ENCODE data around the gene NTN5. TPM values are rescaled to one million over a fixed set of nuclear protein-coding genes. Genes with fewer than 3 reads are reported as not detected.
A peak's percentile ranks its signal among the peaks of the same experiment; 100 is the strongest.

Gene NTN5
- total and polyA plus RNA-seq, 9 donors, result 0.18 to 8.5 (median 2.1) TPM

DNA sequence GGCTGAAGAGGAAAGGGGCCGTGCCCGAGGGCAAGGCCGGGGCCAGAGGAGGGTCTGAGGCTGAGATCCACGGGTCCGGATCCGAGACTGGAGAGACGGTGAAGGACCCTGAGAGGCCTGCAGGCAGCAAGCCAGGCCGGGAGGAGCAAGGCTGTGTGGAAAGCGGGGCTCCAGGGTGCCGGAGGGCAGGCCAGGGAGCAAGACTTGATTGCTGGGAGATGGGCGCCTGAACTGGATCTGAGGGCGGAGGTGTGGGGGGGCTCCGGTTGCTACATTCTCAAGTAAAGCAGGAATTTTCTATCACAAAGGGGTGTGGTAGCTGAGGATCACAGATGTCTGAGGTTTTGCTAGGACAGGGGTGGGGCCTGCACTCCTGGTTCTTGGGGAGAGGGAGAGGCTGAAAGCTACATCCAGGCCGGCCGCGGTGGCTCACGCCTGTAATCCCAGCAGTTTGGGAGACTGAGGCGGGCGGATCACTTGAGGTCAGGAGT lies 42.9 kb upstream of the NTN5 start:
- Histone ChIP-seq H3K27ac (ENCODE audit: low read length) (peak overlapping the region; percentile 97), H3K9me3 (replicated peaks; ENCODE audit: control insufficient read depth, low read depth, low read length) (peaks cover 7% of the 10 kb centered on the region), H3K36me3 (ENCODE audit: control insufficient read depth, insufficient read depth, low read length) (peaks cover 29% of the 10 kb centered on the region), H3K27me3 (ENCODE audit: control insufficient read depth, insufficient read depth, low read length) (no peaks in the 10 kb centered on the region), H3K4me3 (ENCODE audit: low read length) (peak overlapping the region; percentile 76), H3K4me1 (ENCODE audit: control insufficient read depth, insufficient read depth, low read length) (peaks cover 70% of the 10 kb centered on the region)
- DNase-seq, result peak; percentile 76
- 27% methylated on average over 16 of the region's 19 CpGs for WGBS (ENCODE audit: insufficient coverage)

DNA sequence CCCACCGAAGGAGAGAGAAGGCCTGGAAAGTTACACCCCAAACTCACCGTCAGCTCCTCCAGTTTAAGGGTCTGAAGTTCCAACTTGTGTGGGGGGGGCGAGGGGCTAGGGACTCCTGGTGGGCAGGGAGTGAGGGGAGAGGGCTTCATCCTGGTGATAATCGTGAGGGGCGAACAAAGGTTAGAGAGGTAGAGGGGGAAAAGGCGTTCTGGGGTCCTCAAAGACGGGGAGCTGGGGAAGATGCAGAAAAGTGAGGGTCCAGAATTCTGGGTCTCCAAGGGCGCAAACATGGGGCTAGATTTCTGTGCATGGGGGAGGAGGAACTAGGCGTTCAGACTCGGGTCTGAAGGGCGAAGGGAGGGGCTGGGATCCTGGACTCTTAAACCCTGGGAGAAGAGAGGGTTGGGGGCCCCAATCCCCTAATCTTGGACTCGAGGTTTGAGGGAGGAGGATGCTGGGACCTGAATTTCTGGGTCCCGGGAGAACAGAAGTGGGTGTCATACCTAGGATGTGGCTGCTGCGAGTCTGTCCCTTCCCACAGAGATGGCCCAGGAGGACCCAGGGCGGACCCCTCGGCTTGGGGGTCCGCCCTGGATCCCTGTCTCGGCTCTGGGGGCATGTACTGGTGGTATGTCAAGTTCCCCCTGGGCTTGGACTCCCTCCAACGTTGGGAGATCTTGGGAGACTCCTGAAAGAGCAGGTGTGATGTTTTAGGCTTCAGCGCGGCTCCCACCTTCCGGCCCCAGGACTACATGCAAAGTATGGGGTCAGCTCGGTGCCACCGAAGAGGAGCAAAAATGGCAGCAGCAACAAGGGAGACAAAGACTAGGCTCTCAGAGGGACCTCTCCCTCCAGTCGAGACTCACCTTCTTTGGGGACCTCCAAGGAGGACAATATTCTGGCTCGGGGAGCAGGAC lies 42.2 kb upstream of the NTN5 start:
- H3K4me1 ChIP-seq (ENCODE audit: control insufficient read depth, insufficient read depth, low read length), result peaks cover 65% of the 10 kb centered on the region
- DNase-seq, result peak; percentile 59

DNA sequence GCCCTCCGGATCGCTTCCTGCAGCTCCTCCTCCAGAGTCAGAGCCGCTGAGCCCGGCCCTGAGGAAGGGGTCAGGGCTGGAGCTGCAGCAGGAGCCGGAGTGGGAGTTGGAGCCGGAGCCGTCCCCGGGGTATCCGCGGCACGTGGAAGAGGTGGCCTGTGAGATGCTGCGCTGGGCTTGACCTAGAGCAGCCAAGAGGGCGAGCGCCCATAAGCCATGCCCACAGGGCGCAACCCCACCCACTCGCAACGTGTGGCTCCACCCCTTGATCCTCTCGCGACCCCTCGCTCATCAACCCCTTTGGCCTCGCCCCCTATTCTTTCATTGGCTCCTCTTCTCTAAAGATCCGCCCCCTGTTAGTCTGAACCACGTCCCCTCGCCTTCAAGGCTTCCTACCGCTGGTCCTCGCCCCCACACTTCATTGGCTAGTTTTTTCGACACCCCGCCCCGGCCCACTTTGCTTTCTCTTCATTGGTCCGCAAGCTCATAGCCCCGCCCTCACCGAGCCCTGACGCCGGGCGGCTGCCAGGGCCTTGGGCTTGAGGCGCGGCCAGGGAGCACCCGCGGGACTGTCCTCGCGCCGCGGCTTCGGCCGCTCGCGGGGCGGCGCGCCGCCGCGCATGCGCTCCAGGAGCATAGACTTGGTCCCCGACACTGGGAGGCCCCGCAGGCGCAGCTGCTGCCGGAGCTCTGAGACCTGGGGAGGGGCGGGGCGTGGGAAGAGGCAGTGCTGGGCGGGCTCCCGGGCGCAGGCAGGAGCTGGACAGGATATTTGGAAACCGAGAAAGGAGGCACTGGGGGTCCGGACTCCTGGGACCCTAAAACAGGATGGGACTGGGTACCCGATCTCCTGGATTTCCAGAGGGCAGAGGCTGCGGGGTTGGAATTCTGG lies 41.3 kb upstream of the NTN5 start:
- under 1% methylated on average over 63 of the region's 67 CpGs for WGBS (ENCODE audit: insufficient coverage)
- H3K4me1 ChIP-seq (ENCODE audit: control insufficient read depth, insufficient read depth, low read length), result peaks cover 56% of the 10 kb centered on the region
- H3K27me3 ChIP-seq (ENCODE audit: control insufficient read depth, insufficient read depth, low read length), result no peaks in the 10 kb centered on the region
- H3K27ac ChIP-seq (ENCODE audit: low read length), result peak overlapping the region; percentile 97
- H3K4me3 ChIP-seq (ENCODE audit: low read length), result peak overlapping the region; percentile 84
- peaks cover 7% of the 10 kb centered on the region for H3K9me3 ChIP-seq (replicated peaks; ENCODE audit: control insufficient read depth, low read depth, low read length)
- peaks cover 29% of the 10 kb centered on the region for H3K36me3 ChIP-seq (ENCODE audit: control insufficient read depth, insufficient read depth, low read length)
- DNase-seq, result peak; percentile 100

More for the DNA sequence above, 42.2 kb upstream of the NTN5 start:
- H3K27ac ChIP-seq (ENCODE audit: low read length), result peak overlapping the region; percentile 97
- peaks cover 7% of the 10 kb centered on the region for H3K9me3 ChIP-seq (replicated peaks; ENCODE audit: control insufficient read depth, low read depth, low read length)
- peaks cover 29% of the 10 kb centered on the region for H3K36me3 ChIP-seq (ENCODE audit: control insufficient read depth, insufficient read depth, low read length)
- no peaks in the 10 kb centered on the region for H3K27me3 ChIP-seq (ENCODE audit: control insufficient read depth, insufficient read depth, low read length)
- 35% methylated on average over 20 of the region's 26 CpGs for WGBS (ENCODE audit: insufficient coverage)
- H3K4me3 ChIP-seq (ENCODE audit: low read length), result peak overlapping the region; percentile 76

DNA sequence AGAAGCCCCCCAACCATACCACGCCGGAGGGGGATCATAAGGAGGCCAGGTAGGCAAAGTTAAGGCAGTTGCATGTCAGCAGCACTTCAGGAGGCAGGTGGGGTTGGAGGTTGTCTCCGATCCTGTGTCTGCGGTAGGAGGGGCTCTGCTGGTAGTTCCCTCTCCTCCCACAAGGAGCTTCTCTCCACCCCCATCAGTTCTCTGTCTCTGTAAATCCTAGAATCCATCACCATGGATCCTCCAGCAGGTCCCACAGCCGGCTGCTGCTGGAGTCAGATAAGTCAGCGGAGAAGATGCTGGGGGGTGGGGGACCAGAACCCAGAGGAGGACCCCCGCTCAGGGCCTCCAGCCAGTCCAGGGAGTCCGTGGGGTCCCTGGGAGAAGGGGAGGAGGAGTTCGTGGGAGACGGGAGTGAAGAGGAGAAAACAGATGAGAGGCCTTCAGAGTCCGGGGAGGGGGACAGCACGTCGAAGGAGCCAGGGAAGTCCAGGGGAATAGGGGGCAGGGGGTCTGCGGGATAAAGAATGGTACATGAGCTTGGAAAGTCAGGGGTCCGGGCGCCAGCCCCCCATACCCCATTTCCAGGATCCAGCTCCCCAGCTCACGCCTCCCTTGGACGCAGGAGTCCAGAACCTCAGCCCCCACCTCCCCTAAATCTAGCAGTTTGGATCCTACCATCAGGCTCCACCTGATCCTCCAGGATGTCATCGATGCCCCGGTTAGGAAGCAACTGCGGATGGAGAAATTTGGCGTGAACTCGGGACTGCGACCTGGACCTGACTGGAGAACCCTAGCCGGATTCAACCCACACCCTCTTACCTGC lies 40.4 kb upstream of the NTN5 start:
- Histone ChIP-seq H3K9me3 (replicated peaks; ENCODE audit: control insufficient read depth, low read depth, low read length) (peaks cover 7% of the 10 kb centered on the region), H3K4me3 (ENCODE audit: low read length) (peak overlapping the region; percentile 84), H3K4me1 (ENCODE audit: control insufficient read depth, insufficient read depth, low read length) (peaks cover 49% of the 10 kb centered on the region), H3K27ac (ENCODE audit: low read length) (peak overlapping the region; percentile 87), H3K36me3 (ENCODE audit: control insufficient read depth, insufficient read depth, low read length) (peaks cover 29% of the 10 kb centered on the region), H3K27me3 (ENCODE audit: control insufficient read depth, insufficient read depth, low read length) (no peaks in the 10 kb centered on the region)
- DNase-seq, result peak; percentile 44
- WGBS (ENCODE audit: insufficient coverage), result 8% methylated on average over 10 of the region's 25 CpGs

- Histone ChIP-seq H3K27ac (ENCODE audit: low read length) (no peak overlapping the region), H3K4me1 (ENCODE audit: control insufficient read depth, insufficient read depth, low read length) (peaks cover 30% of the 10 kb centered on the region), H3K27me3 (ENCODE audit: control insufficient read depth, insufficient read depth, low read length) (no peaks in the 10 kb centered on the region), H3K9me3 (replicated peaks; ENCODE audit: control insufficient read depth, low read depth, low read length) (peaks cover 7% of the 10 kb centered on the region), H3K4me3 (ENCODE audit: low read length) (no peak overlapping the region), H3K36me3 (ENCODE audit: control insufficient read depth, insufficient read depth, low read length) (peaks cover 29% of the 10 kb centered on the region)
- 100% methylated on average over 3 of the region's 4 CpGs for WGBS (ENCODE audit: insufficient coverage)
- DNase-seq, result no peak
Observed at GRCh38 chr19:48711106-48711662, 38.4 kb upstream of the NTN5 start.

- H3K4me3 ChIP-seq (ENCODE audit: low read length), result no peak overlapping the region
- H3K36me3 ChIP-seq (ENCODE audit: control insufficient read depth, insufficient read depth, low read length), result peaks cover 15% of the 10 kb centered on the region
- H3K9me3 ChIP-seq (replicated peaks; ENCODE audit: control insufficient read depth, low read depth, low read length), result peaks cover 7% of the 10 kb centered on the region
- no peaks in the 10 kb centered on the region for H3K27me3 ChIP-seq (ENCODE audit: control insufficient read depth, insufficient read depth, low read length)
- H3K4me1 ChIP-seq (ENCODE audit: control insufficient read depth, insufficient read depth, low read length), result peaks cover 9% of the 10 kb centered on the region
- no peak overlapping the region for H3K27ac ChIP-seq (ENCODE audit: low read length)
- no peak for DNase-seq
- WGBS (ENCODE audit: insufficient coverage), result 42% methylated on average over 11 of the region's 11 CpGs
Observed at GRCh38 chr19:48708471-48708870, 35.7 kb upstream of the NTN5 start.

DNA sequence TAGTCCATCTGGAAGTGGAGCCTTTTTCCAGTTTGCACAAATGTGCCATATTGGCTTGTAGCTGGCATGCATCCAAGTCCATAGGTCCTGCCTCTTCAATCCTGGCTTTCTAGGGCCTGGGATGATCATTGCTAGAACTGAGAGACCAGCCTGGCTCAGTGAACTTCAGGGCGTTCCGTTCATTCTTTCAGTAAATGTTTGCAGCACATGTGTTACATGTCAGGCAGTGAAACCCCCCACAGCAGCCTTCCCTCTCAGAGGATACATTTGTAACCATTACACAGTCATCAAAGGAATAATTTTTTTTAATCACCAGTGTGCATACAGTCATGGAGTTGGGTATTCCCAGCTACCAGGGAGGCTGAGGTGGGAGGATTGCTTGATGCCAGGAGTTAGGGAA lies 32.6 kb upstream of the NTN5 start:
- Histone ChIP-seq H3K4me1 (ENCODE audit: control insufficient read depth, insufficient read depth, low read length) (no peaks in the 10 kb centered on the region), H3K27ac (ENCODE audit: low read length) (no peak overlapping the region), H3K27me3 (ENCODE audit: control insufficient read depth, insufficient read depth, low read length) (no peaks in the 10 kb centered on the region), H3K4me3 (ENCODE audit: low read length) (no peak overlapping the region), H3K36me3 (ENCODE audit: control insufficient read depth, insufficient read depth, low read length) (no peaks in the 10 kb centered on the region), H3K9me3 (replicated peaks; ENCODE audit: control insufficient read depth, low read depth, low read length) (no peaks in the 10 kb centered on the region)
- WGBS (ENCODE audit: insufficient coverage), result 25% methylated on average over 2 of the region's 2 CpGs
- DNase-seq, result no peak

DNA sequence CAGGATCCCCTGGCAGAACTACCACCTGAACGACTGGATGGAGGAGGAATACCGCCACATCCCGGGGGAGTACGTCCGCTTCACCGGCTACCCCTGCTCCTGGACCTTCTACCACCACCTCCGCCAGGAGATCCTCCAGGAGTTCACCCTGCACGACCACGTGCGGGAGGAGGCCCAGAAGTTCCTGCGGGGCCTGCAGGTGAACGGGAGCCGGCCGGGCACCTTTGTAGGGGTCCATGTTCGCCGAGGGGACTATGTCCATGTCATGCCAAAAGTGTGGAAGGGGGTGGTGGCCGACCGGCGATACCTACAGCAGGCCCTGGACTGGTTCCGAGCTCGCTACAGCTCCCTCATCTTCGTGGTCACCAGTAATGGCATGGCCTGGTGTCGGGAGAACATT lies 30.5 kb upstream of the NTN5 start:
- H3K4me3 ChIP-seq (ENCODE audit: low read length), result no peak overlapping the region
- no peaks in the 10 kb centered on the region for H3K27me3 ChIP-seq (ENCODE audit: control insufficient read depth, insufficient read depth, low read length)
- no peak for DNase-seq
- no peaks in the 10 kb centered on the region for H3K9me3 ChIP-seq (replicated peaks; ENCODE audit: control insufficient read depth, low read depth, low read length)
- no peaks in the 10 kb centered on the region for H3K36me3 ChIP-seq (ENCODE audit: control insufficient read depth, insufficient read depth, low read length)
- no peaks in the 10 kb centered on the region for H3K4me1 ChIP-seq (ENCODE audit: control insufficient read depth, insufficient read depth, low read length)
- H3K27ac ChIP-seq (ENCODE audit: low read length), result no peak overlapping the region
- WGBS (ENCODE audit: insufficient coverage), result 90% methylated on average over 16 of the region's 23 CpGs

- no peak overlapping the region for H3K4me3 ChIP-seq (ENCODE audit: low read length)
- no peaks in the 10 kb centered on the region for H3K4me1 ChIP-seq (ENCODE audit: control insufficient read depth, insufficient read depth, low read length)
- H3K27ac ChIP-seq (ENCODE audit: low read length), result no peak overlapping the region
- H3K27me3 ChIP-seq (ENCODE audit: control insufficient read depth, insufficient read depth, low read length), result peaks cover 3% of the 10 kb centered on the region
- no peaks in the 10 kb centered on the region for H3K9me3 ChIP-seq (replicated peaks; ENCODE audit: control insufficient read depth, low read depth, low read length)
- no peaks in the 10 kb centered on the region for H3K36me3 ChIP-seq (ENCODE audit: control insufficient read depth, insufficient read depth, low read length)
- no peak for DNase-seq
- WGBS (ENCODE audit: insufficient coverage), result 89% methylated on average over 12 of the region's 13 CpGs
Observed at GRCh38 chr19:48702701-48703100, 29.9 kb upstream of the NTN5 start.

Measured in muscle of leg (tissue), 11 donors.